GM18517 (cell line): ENCODE results near the gene AXIN1.
A peak's percentile ranks its signal among the peaks of the same experiment; 100 is the strongest.
"Not testable (repeated sequence)": the region's sequence is repeated elsewhere in the genome, so short reads cannot be mapped to it uniquely, and the experiment has no call there.

Source experiments
- ATAC-seq: cut with Tn5 transposase; IDR thresholded peaks from one replicate; pipeline ENCODE4 v1.9.1; 2021; ENCODE audit warnings: mild to moderate bottlenecking, moderate library complexity; ENCODE audit not compliant: unreplicated experiment

The AXIN1 gene

DNA sequence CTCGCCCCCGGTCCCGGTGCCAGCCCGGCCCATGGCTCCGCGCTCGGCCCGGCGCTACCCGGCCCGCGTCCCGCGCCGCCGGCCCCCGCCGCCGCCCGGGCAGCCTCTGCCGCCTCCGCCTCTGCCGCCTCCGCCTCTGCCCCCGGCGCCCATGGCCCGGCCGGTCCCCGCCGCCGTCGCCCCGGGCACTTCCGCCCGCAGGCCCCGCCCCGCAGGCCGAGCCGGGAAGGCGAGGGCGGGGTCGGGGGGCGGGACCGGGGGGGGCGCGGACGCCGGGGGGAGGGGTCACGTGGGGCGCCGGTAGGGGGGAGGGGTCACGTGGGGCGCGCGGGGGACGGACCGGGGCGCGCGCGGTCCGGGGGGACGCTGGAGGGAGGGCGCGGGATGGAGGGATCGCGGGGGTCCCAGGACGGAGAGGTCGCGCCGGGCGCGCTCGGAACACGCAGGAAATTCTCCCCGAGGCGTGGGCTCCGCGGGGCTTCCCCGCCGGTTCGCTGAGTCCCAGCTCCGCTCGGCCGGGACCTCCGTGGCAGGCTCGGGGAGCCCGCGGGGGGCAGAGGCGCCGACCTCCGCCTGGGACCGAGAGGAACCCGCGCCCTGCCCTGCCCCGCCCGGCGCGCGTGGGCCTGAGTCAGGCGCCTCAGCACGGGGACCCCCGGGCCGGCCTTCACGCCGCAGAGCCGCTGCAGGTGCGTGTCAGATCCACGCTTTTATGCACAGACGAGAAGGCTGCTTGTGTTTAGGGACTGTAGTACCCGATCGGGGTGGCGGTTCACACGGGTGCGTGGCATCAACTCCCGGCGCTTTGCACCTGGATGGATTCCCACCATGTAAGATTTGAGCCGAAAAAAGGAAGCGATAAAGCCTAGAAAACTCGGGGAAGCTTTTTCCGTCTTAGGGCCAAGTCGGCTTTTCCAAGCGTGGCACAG lies 29.5 kb upstream of the AXIN1 start, which contains the start of gene PGAP6:
Gene PGAP6 (minus strand): TSS at position 190 of the 929 bp plus-strand sequence. CDS start 157 bp downstream, at position 33.
- peak; percentile 36 for ATAC-seq

DNA sequence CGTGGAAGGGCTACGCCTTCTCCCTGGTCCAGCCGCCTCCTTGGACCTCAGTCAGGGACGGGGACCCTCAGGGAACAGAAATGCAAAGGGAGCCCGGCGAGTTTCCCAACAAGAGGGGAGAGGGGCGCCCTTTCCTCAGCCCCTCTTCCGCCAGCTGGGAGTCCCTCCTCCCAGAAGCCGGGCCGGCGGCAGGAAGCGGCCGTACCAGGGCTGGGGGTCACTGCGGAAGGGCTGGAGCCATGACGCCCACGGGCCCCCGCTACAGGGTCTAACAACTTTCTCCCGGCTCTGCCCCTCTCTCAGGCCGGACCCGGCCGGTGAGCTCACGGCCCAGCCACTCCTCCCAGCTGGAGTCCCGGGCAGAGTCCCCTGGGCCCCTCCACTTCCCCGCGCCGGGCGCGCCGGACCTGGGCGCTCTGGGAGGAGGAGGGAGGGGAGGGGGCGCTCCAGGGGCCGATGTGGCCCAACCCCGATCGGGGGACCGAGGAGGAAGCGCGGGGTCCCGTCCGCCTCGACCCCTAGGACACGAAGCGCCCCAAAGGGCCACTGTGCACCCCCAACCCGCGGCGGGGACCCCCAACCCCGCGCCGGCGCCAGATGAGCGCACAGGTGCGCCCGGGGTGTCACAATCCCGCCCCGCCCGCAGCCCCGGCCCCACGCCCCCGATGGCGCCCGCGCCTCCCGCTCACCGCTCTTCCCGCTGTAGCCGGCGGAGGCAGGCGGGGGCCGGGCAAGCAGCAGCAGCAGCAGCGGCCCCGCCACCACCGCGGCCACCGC lies 28.7 kb upstream of the AXIN1 start:
- peak; percentile 33 for ATAC-seq

DNA sequence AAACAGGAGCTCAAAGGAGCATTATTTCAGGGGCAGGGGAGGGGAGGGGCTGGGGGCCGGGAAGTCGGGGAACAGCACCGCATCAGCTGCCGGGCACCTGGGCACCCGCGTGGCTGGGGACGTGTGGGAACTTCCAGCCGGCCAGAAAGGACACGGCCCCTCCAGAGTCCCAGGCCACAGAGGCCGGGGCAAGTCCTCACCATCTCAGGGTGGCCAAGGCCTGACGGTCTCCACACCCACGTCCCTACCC lies 28.2 kb upstream of the AXIN1 start:
- no peak for ATAC-seq

DNA sequence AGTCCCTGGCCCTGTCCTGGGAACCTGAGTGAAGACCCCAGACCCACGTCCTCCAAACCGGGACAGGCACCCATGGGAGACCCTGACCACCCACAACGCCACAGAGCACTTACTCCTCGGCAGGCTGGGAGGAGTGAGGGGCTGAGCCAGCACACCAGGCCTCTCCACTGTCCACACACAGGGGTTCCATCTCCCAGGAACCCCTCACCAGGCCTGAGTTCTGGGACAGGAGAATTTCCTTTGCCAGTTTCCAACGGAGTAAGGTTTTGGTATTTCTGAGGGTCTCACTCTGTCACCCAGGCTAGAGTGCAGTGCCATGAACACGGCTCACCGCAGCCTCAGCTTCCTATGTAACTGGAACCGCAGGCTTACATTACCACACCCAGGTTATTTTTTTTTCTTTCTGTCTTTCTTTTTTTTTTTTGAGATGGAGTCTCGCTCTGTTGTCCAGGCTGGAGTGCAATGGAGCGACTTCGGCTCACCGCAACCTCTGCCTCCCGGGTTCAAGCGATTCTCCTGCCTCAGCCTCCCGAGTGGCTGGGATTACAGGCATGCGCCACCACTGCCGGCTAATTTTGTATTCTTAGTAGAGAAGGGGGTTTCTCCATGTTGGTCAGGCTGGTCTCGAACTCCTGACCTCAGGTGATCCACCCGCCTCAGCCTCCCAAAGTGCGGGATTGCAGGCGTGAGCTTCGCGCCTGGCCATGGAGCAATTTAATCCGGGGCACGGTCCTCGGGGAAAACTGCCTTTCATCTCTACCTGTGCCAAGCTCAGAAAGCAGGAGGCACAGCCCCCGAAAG lies 27.6 kb upstream of the AXIN1 start:
- no peak for ATAC-seq

DNA sequence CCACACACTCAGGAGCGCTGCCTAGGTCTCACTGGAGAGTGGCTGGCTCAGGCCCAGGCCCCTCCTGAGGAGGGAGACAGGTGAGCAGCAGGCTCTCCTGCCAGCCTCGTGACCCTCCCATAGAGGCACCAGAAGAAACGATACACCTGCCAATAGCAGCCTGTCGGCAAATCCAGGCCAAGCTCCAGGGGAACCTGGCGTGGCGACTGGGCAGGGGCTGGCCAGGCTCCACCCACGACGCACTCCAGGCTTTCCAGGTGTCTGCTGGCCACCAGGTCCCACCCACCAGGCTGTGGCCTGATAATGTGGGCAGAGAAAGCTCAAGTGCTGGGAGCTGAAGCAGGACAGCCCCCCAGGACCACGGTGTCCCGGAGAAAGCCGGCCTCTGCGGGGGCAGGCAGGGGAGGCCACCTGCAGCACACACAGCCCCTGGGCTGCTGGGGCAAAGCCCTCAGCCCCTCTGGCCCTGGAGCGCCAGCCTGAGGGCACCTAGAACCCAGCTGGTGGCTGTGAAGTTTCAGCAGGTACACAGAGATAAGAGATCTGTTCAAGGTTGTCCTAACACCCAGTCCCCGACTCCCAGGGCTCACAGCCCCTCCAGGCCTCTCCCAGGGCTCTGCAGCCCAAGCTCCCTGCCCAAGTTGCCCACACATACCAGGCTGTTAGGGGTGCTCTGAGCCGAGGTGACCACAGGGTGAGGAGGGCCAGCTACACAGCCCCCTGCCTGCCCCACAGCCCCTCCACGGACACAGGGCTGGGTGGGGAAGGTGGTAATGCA lies 26.8 kb upstream of the AXIN1 start:
- ATAC-seq, result no peak

DNA sequence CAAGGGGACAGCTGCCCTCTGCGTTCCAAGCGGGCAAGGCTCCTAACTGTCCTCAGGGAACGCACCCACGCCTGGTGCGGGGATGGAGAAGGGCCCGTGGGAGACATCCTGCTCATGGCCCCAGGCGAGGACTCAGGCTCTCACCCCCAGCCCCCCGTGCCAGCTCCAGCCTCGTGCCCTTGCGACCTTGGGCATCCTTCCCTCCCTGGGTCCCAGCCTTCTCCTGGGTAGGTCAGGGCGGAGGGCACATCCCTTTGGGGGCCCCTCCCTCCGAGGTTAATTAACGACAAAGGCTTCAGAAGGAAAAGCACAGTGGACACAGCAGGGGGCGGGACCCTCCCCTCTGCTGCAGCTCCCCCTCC lies 26.3 kb upstream of the AXIN1 start:
- ATAC-seq, result no peak

DNA sequence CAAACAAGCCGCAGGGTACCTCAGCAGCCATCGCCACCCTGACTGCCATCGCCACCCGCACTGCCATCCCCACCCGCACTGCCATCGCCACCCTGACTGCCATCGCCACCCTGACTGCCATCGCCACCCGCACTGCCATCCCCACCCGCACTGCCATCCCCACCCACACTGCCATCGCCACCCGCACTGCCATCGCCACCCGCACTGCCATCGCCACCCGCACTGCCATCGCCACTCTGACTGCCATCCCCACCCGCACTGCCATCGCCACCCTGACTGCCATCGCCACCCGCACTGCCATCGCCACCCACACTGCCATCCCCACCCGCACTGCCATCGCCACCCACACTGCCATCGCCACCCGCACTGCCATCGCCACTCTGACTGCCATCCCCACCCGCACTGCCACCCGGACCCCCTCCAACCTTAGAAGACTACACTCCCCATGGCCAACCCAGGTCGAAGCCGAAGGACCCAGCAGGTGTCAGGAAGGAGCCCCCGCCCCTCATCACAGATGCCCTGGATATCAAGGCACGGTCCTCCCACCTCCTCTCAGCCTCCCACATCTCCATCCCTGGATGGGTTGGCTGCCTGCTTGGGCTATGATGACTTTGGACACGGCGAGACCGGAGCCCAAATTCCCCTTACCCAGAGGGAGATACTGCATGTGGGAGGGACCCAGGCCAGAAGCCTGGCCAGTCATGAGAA lies 25.7 kb upstream of the AXIN1 start:
- not testable (repeated sequence) for ATAC-seq

DNA sequence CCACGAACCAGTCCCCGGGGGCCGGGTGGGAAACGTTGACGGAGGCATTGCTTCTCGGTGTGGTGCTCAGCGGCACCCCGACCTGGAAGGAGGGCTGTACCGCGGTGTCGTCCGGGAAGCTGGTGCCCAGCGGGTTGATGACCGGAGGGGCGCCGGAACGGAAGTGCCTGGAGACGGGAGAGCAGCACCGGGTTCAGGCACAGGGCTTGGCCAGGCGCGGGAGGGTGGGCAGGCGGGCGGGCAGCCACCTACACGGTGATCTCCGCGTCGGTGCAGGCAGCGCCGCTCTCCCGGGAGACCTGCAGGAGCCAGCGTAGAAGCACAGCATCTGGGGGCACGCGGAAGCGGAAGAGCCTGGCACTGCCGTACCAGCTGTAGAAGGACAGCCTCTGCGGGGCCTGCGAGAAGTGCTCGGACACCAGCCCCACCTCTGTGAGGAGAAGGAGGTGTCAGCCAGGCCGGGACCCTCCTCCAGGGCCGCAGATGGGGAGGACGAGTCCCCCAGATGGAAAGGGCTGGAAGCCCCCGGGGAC lies 25.0 kb upstream of the AXIN1 start:
- ATAC-seq, result no peak

DNA sequence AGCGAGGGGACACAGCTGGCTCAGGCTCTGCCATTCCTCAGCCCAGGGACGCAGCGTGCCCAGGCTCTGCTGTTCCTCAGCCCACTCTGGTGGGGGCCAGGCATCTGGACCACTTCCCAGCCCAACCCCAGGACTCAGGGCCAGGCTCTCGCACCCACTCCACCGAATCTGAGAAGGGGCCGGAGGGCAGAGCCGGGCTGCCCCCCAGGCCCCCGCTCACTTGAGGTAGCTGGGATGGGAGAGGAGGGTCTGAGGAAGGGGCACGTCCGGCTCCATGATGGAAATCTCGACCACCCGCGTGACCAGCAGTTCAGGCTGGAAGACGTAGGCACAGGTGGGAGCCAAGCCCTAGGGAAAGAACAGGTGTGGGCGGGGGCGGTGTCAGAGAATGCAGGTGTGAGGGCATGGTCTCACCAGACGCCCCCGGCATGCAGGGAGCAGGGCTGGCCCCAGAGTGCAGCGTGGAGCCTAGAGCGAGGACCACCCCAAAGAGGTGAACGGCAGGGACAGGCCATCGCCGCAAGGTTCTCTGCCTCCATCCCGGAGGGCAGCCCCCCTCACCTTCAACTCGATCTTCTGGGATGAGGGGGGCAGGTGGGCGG lies 24.4 kb upstream of the AXIN1 start:
- ATAC-seq, result no peak

DNA sequence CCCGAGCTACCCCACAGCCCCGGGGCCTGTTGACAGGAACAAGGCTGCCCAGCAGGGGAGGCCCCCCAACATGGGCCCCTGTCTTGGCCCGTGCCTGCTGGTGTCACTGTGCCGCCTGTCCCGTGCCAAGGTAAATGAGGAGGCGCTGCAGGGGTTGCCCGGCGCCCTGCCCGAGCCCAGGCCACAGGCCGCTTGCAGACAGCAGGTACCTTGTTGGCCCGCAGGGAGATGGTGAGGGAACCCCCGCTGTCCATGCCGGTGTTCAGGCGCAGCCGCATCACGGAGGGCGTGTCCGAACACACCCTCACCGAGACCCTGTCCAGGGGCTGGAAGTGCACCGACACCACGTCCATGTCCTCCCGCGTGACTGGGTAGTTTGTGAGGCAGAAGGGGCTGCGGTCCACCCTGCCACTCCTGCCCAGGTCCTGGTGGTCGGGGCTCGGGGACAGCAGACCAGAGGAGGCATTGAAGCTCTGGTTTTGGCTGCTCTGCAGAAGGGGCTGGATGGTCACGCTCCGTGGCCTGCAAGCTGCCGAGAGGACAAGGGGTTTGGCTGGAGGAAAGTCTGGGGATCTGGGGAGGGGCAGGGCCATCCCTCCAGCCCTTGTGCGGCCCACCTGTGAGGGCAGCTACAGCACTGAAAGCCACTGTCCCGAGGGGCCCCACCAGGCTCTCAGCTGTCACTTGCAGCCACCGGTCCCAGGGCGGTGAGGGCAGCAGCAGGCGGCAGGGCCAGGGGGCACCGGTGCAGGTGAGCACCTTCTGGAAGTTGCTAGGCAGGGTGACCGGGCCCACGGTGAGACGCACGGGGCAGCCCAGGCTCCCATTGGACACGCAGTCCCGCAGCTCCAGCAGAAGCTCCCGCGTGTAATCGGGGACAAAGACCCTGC lies 23.6 kb upstream of the AXIN1 start:
- no peak for ATAC-seq

DNA sequence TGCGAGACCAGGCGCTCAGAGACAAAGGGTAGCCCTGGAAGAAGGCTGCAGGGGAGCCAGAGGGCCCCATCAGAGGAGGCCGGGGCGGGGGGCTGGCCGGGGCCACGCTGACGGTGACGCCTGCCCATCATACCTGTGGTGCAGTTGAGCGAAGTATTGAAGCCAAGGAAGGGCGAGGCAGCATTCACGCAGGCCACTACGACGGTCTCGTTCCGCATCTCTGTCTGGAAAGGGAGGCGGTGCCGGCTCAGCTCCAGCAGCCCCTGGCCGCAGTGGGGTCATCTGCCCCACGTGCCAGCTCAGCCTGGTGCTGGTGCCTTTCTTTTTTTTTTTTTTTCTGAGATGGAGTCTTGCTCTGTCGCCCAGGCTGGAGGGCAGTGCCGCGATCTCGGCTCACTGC lies 22.7 kb upstream of the AXIN1 start:
- ATAC-seq, result no peak

DNA sequence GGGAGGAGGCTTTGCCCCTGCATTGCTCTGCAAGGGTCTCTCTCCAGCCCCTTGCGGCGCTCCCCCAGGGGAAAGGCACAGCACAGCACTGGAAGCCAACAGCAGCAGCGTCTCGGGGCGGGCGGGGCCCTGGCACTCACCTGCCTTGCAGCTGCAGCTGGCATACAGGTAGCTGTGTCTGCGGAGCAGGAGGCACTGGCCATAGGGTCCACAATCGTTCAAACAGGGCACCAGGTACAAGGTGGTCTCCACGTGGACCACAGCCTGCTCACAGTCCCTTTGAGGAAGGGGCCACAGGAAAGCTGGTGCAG lies 22.0 kb upstream of the AXIN1 start:
- ATAC-seq, result no peak

DNA sequence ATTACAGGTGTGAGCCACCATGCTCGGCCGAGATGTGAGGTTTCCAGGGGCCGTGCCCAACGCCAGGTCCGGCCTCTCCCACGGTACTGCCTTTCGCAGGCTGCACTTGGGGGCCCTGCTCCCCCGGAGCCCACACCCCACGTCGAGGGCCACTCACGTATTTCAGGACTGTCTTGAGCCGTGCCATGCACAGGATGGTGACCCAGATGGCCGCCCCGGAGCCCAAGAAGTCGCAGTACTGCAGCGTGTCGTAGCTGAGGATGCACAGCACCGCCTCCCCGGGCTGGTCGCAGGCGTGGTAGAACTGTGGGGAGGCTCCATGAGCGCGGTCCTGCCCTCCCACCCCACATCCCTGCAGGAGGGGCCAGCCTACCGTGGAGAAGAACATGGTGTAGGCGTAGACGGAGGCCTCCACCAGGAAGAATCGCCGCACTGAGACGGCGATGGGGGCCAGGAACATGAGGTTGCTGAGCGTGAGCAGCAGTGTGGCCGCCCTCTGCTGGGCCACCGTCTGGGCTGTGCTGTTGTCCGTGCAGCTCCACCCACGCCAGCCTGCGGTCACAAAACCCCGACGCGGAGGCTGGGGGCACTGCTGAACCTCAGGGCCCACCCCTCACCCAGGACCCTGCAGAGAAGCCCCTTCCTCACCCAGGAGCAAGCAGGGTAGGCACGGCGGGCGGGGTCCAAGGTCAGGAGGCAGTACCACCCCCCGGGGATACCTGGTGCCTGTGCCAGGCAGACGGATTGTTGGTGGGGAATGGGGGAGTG lies 21.5 kb upstream of the AXIN1 start:
- no peak for ATAC-seq

DNA sequence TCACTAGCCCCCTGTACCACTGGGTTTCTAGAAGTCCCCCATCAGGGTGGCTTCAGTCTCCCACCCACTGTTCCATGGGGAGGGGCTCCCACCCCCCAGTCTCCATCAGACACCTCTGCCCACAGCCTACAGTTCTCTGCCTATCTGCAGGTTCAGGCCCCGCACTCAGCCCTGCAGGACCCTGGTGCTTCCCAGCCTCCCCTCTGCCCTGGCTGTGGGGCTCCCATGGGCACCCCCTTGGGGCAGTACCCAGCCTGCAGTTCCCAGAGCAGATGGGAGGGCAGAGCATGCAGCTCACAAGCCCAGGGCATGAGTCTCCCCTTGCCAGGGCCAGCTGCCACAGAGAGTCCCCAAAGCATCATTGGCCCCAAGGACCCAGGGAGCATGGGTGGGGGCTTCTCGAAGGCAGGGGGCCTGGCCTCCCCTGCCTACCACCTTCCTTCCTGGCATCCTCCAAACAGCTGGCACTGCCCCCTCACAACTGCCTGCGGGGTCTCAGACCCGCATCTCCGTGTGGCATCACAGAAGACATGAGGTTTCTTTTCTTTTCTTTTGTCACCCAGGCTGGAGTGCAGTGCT lies 20.6 kb upstream of the AXIN1 start:
- ATAC-seq, result no peak

DNA sequence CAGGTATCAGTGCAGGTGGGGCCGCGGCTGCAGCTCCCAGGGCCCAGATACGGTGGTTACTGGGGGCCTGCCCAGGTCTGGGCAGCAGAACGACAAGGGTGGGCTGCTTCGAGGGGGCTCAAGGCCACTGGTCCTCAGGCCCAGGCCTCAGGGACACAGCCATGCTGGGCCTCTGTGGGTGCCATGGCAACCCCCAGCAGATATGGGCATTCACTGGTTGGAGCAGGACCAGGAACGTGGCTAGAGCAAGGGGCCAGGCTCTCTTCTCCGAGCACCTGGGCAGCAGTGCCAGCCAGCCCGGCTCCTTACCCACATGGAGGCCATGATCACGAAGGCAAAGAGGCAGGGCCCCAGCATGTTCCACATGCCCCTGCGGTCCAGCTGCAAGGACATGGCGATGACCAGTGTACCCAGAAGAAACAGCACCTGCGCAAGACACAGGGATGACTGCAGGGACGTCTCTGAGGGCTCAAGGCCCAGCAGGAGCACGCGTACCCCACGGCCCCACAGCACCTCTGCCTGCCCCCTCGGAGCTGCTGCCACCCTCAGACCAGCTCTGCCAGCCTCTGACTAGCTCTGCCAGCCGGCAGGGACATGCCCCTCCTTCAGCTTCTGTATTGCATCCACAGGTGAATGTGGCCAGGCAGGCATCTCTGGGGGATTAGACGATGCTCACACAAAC lies 19.9 kb upstream of the AXIN1 start:
- ATAC-seq, result no peak

DNA sequence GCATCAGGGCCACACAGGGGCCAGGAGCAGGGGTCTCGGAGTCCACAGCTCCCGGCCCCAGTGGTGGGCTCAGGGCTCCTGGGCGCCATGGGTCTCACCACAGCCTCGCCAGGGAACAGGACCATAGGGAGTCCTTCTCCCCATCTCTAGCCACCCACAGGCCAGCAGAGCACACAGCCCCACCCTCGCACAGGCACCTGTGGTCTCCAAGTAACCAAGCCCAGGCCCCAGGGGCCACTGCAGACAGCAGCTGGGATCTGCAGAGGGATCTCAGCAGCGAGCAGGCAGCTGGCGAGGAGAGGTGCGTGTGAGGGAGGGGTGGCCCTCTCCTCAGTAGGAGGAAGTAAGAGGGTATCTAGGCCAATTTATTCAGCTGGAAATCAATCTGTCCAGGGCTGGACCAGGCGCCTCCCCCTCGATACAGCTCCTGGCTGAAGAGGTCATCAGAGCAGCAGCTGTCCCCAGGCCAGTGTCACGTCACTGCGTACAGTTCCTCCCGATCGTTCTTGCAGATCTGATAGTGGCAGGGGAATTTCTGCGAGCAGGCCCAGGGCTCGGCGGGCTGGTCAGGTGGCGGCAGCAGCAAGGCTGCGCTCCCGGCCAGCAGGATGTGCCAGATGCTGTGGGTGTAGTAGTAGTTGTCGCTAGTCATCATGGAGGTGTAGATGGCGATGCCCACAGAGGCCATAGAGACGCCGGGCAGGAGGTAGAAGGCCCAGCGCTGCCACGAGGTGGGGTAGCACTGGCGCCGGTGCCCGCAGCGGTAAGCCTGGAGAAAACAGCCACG lies 19.2 kb upstream of the AXIN1 start:
- ATAC-seq, result no peak
